Astrocyte of the cerebellum (primary cell): ENCODE measurements around the gene IRS1.

ENCODE experiments used
- DNase-seq: peaks from one replicate; pipeline ENCODE4 v3.0.0-alpha.2; 2011; ENCODE audit warnings: low read depth
- H3K4me3 ChIP-seq: 2 replicates; pipeline ENCODE4 v1.5.1; 2011; ENCODE audit warnings: mild to moderate bottlenecking, low read depth, low read length, moderate library complexity
- CTCF ChIP-seq: IDR thresholded peaks from 2 replicates; pipeline ENCODE4 v1.5.1; 2012; ENCODE audit warnings: low read length, low read depth, moderate library complexity, mild to moderate bottlenecking; ENCODE audit errors: missing control alignments
- in situ Hi-C: cut with HindIII; loops from 2 replicates; pipeline ENCODE4 v1.10.0; 2017; ENCODE audit warnings: low sequenced_read_pairs

IRS1 gene

GRCh38 chr2:226760412-226761194 is 39.0 kb downstream of the IRS1 start:
- H3K4me3 ChIP-seq: no peak overlapping the region
- TF ChIP-seq CTCF: no peak
- in situ Hi-C loops: no loop called here
- DNase-seq: peak; percentile 61

- no peak for DNase-seq
- no peak overlapping the region for H3K4me3 ChIP-seq
- TF ChIP-seq CTCF: no peak
- in situ Hi-C loops: no loop called here
Measured at GRCh38 chr2:226759768-226760167, 39.9 kb downstream of the IRS1 start.

DNA sequence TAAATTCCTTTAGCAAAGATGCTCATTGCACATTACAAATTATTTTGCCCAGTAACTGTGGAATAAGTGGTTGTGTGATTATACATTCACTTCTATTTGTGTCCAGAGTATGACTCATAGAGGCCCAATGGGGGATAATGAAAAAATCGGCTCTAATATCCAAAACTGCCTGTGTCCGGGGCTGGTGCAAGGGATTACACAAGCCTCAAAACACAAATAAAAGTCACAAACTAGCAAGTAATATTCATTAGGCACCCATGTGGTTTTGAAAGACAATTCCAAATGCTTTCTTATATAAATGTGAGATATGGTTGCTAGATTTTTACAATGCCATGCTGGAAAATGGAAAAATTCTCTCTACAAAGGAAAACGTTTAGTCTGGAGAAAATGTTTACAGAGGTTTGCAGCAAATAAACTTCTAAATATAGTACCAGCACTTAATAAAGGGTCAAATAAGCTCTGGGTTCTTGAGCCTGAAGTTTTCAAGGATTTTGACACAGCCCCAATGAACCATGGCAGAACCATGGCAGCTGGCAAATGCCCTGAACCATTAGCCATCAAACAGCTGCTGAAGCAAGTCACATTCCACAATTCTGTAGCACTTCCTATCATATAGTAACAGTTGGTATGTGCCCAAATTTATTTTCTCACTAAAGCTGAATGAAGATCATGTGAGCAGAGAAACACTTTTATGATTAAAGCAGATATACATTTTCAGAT is 40.5 kb downstream of the IRS1 start:
- no peak overlapping the region for H3K4me3 ChIP-seq
- no peak for TF ChIP-seq CTCF
- DNase-seq: peak; percentile 64
- in situ Hi-C loops: no loop called here

GRCh38 chr2:226756131-226756530 is 43.5 kb downstream of the IRS1 start:
- no peak for TF ChIP-seq CTCF
- no peak overlapping the region for H3K4me3 ChIP-seq
- in situ Hi-C loops: no loop called here
- DNase-seq: peak; percentile 45

GRCh38 chr2:226755631-226756030 is 44.0 kb downstream of the IRS1 start:
- H3K4me3 ChIP-seq: no peak overlapping the region
- no peak for DNase-seq
- TF ChIP-seq CTCF: no peak
- in situ Hi-C loops: no loop called here

DNA sequence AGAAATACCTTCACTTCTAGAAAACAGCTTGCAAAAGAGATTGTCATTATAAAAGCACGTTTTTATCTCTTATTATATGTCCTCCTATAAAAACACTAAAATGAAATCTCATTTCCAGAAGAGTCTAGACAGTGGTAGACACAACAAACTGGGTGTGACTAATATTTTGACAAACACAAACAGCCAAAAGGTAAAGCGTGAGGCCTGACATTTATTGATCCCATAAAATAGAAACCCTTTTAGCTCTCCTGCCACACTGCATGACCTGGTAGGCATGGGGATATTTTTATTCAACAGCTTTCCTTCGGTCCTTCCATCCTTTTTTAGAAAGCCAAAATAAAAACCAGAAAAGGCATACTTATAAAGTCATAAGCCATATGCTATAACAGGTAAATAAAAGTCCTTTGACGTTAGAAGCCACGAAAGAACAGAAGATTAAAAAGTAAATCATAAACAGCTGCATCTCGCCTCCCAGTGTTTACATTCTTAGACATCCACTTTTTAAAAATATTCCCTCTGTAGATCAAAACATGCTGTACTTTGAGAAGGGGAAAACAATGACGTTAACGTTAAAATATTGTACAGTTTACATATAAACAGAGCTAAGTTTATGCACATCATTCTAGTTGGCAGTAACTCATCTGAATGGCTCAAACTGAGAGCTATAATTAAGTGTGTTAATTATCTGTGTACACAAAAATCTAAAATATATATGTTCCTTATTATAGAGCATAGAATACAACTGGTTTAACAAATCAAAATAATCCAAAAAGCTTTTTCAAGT is 44.6 kb downstream of the IRS1 start:
- TF ChIP-seq CTCF: no peak
- in situ Hi-C loops: no loop called here
- no peak overlapping the region for H3K4me3 ChIP-seq
- no peak for DNase-seq
